HEK293T (cell line): Measurements from ENCODE around the gene C16orf89.

Source experiments
- CTCF ChIA-PET: fragments of 350-600 bp; formaldehyde crosslinking; extraction: SDS; loops from one replicate; lab custom pipeline; 2021; ENCODE audit warnings: antibody characterized with exemption, inconsistent platforms; lab: Yijun Ruan, JAX
- POLR2A ChIA-PET: fragments of 350-600 bp; formaldehyde crosslinking; extraction: SDS; loops from one replicate; lab custom pipeline; 2020; ENCODE audit warnings: antibody characterized with exemption, inconsistent platforms; lab: Yijun Ruan, JAX
- DNase-seq: peaks from one replicate; pipeline ENCODE4 v3.0.0; 2012; ENCODE audit warnings: mixed read lengths; ENCODE audit errors: extremely low spot score
- ARNT ChIP-seq: fragments of 450-650 bp; IDR thresholded peaks from 2 replicates; pipeline ENCODE4 v1.6.1; 2017; ENCODE audit warnings: mild to moderate bottlenecking
- BHLHE40 ChIP-seq: fragments of 450-650 bp; IDR thresholded peaks from 2 replicates; pipeline ENCODE4 v1.6.1; 2016; ENCODE audit warnings: mild to moderate bottlenecking, moderate library complexity, borderline replicate concordance
- CTBP1 ChIP-seq: fragments of 450-650 bp; IDR thresholded peaks from 2 replicates; pipeline ENCODE4 v1.6.1; 2016; ENCODE audit warnings: borderline replicate concordance
- ELF4 ChIP-seq: fragments of 450-650 bp; IDR thresholded peaks from 2 replicates; pipeline ENCODE4 v1.6.1; 2017; ENCODE audit warnings: antibody characterized with exemption
- FOXA1 ChIP-seq: fragments of 450-650 bp; IDR thresholded peaks from 2 replicates; pipeline ENCODE4 v1.6.1; 2016; ENCODE audit warnings: mild to moderate bottlenecking
- FOXK2 ChIP-seq: fragments of 450-650 bp; IDR thresholded peaks from 2 replicates; pipeline ENCODE4 v1.6.1; 2016; ENCODE audit warnings: mild to moderate bottlenecking
- FOXM1 ChIP-seq: fragments of 450-650 bp; IDR thresholded peaks from 2 replicates; pipeline ENCODE4 v1.6.1; 2017; ENCODE audit warnings: mild to moderate bottlenecking, borderline replicate concordance
- HDGF ChIP-seq: fragments of 450-650 bp; IDR thresholded peaks from 2 replicates; pipeline ENCODE4 v1.6.1; 2017; ENCODE audit warnings: antibody characterized with exemption, borderline replicate concordance
- L3MBTL2 ChIP-seq: fragments of 450-650 bp; conservative IDR thresholded peaks from 2 replicates; pipeline ENCODE4 v1.6.1; 2016; ENCODE audit warnings: mild to moderate bottlenecking
- LEF1 ChIP-seq: fragments of 450-650 bp; IDR thresholded peaks from 2 replicates; pipeline ENCODE4 v1.6.1; 2017; ENCODE audit warnings: mild to moderate bottlenecking, borderline replicate concordance
- NFRKB ChIP-seq: fragments of 450-650 bp; IDR thresholded peaks from 2 replicates; pipeline ENCODE4 v1.6.1; 2016; ENCODE audit warnings: mild to moderate bottlenecking, moderate library complexity
- PKNOX1 ChIP-seq: fragments of 450-650 bp; IDR thresholded peaks from 2 replicates; pipeline ENCODE4 v1.6.1; 2016
- SP1 ChIP-seq: fragments of 450-650 bp; IDR thresholded peaks from 2 replicates; pipeline ENCODE4 v1.6.1; 2017
- SUZ12 ChIP-seq: fragments of 450-650 bp; IDR thresholded peaks from 2 replicates; pipeline ENCODE4 v1.6.1; 2016; ENCODE audit warnings: mild to moderate bottlenecking
- TARDBP ChIP-seq: fragments of 450-650 bp; IDR thresholded peaks from 2 replicates; pipeline ENCODE4 v1.6.1; 2016
- ZNF384 ChIP-seq: fragments of 450-650 bp; IDR thresholded peaks from 2 replicates; pipeline ENCODE4 v1.6.1; 2016

Gene C16orf89

GRCh38 chr16:5033256-5034166 is 32.2 kb downstream of the C16orf89 start, which contains the start of gene NAGPA:
Gene NAGPA, minus strand, starts transcription at chr16:5033935. Its CDS starts 21 bp downstream, at chr16:5033914.
- ChIA-PET CTCF (no interaction called here), POLR2A (interaction anchor here (0.6 kb wide), 1 partner anchor 10 kb away, joined by 3 read pairs; no protein-coding TSS in a partner anchor)
- TF ChIP-seq ZNF384 (no peak), SUZ12 (no peak), NFRKB (peak; percentile 47; the same call in 1 of the 2 replicates), LEF1 (no peak), PKNOX1 (no peak), ARNT (peak; percentile 39; the same call in 1 of the 2 replicates), L3MBTL2 (peak; percentile 60; the same call in 1 of the 2 replicates), FOXK2 (no peak), CTBP1 (no peak), ELF4 (peak; percentile 76), TARDBP (no peak), SP1 (no peak)
- DNase-seq, result peak; percentile 89

- TF ChIP-seq HDGF, result no peak
- no peak for TF ChIP-seq CTBP1
- no peak for TF ChIP-seq SP1
- no peak for TF ChIP-seq L3MBTL2
- no peak for TF ChIP-seq LEF1
- TF ChIP-seq BHLHE40, result no peak
- no peak for TF ChIP-seq TARDBP
- TF ChIP-seq NFRKB, result no peak
- TF ChIP-seq PKNOX1, result no peak
- no peak for TF ChIP-seq FOXK2
- no peak for TF ChIP-seq FOXM1
- TF ChIP-seq SUZ12, result no peak
- ChIA-PET CTCF (no interaction called here), POLR2A (no interaction called here)
- DNase-seq, result no peak
These were observed 33.0 kb downstream of the C16orf89 start for GRCh38 chr16:5032748-5033167.

DNA sequence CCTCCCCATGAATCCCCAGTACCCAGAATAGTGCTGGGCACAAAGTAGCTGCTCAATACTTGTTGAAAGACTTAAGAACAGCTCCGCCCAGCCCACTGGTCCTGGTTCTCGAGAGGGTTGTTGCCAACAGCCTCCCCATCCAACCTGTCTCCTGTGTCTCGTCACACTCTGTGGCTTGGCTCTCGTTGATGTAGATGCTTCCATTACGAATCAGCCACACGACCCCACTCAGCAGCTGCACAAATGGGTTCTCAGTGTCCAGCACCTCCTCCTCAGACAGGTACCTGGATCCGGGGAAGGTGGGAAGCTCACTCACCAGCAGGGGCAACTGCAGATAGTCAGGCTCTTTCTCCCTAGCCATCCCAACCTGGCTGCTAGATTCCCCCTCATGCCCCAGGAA is 34.2 kb downstream of the C16orf89 start:
- DNase-seq, result no peak
- TF ChIP-seq L3MBTL2 (no peak), BHLHE40 (no peak), CTBP1 (no peak), SP1 (no peak), ELF4 (no peak), TARDBP (no peak), FOXA1 (no peak), HDGF (no peak), NFRKB (no peak), LEF1 (no peak), PKNOX1 (no peak), FOXM1 (no peak)
- CTCF ChIA-PET, result no interaction called here
- POLR2A ChIA-PET, result no interaction called here

DNA sequence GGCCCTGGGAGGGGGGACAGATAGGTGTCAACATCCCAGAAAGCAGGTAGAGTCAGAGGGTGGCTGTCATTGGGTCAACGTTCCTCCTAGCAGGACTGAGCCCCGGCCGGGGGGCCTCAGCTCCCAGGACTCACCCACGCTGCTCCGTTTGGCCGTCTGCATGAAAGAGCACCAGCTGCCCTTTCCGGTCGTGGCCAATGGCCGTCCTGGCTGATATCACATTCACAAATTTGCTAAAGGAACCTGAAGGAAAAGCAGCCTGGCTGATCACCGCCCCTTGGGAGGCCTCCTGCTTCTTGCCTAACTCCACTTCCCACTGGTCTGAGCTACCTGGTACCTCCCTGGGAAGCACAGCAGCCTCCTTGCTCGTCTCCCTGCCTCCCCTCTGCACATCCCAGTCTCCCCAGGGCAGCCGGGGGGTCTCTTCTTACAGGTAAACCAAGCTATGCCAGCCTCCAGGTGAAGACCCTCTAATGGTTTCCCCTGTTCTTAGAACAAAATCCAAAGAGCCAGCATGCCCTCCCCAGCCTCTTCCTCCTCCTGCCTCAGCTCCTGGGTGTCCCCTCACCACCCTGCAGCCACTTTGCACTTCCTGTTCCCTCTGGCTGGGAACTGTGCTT is 35.4 kb downstream of the C16orf89 start:
- ChIA-PET POLR2A (no interaction called here), CTCF (interaction anchor here (0.5 kb wide), 1 partner anchor 9 kb away, joined by 3 read pairs; no protein-coding TSS in a partner anchor)
- no peak for TF ChIP-seq CTBP1
- TF ChIP-seq LEF1, result no peak
- no peak for TF ChIP-seq SP1
- TF ChIP-seq TARDBP, result no peak
- no peak for TF ChIP-seq FOXK2
- TF ChIP-seq ELF4, result no peak
- no peak for TF ChIP-seq FOXA1
- no peak for TF ChIP-seq ARNT
- TF ChIP-seq FOXM1, result no peak
- TF ChIP-seq SUZ12, result no peak
- no peak for TF ChIP-seq PKNOX1
- no peak for TF ChIP-seq BHLHE40
- no peak for TF ChIP-seq L3MBTL2
- DNase-seq, result no peak

DNA sequence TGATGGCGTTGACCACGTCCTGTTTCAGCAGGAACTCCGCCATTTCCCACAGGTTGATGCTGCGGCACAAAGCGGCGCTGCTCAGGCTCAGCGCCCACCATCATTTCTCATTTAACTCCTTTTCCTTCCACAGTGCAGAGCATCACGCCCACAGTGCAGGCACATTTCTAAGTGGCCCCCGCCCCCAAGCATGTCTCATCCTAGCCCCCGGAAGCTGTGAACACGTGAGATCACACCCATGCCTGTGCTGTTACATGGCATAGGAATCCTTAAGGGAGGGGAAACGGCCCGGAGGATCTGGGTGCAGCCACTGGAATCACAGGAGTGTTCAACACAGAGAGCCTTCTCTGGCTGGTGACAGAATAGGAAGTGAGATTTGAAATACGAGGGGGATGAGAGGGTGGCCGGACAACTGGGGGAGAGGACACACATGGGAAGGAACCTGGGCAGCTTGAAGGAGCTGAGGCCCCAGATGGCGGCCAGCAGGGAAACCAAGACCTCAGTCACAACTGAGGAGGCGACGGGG is 36.7 kb downstream of the C16orf89 start:
- TF ChIP-seq HDGF (no peak), ZNF384 (no peak), TARDBP (no peak), SUZ12 (no peak), FOXA1 (no peak), FOXM1 (no peak), L3MBTL2 (no peak), NFRKB (no peak), PKNOX1 (no peak)
- no peak for DNase-seq
- CTCF ChIA-PET, result no interaction called here
- POLR2A ChIA-PET, result no interaction called here
